NCI-H446 treated with DMSO at 0.1 percent for 48 hours (cell line): ENCODE results near the gene DHDDS.
A peak's percentile ranks its signal among the peaks of the same experiment; 100 is the strongest.

Experiments used
- DNase-seq: peaks from one replicate; lab custom pipeline; 2025; lab: John Stamatoyannopoulos, UW

The DHDDS gene

DNA sequence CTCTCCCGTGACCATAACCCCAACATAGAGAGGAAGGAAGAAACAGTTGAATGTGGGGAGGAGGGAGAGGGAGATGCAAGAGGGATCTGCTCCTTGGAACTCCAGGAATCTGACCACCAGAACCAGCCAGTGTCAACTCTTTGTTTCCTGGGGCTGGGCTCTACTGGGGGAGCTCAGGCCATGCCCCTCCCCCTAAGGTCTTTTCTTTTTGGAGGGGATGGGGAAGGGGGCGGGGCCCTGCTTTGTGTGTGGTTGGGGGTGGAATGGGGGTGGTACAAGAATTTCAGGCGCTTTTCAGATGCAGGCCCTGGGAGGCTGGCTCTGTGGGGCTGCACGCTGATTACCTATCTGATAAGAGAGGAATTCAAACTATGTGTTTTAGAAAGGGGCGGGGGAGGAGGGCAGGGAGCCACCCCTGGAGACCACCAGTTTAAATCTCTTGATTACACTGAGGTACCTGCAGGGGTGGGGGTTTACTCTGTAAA, 13.2 kb upstream of the DHDDS start:
- DNase-seq = no peak

DNA sequence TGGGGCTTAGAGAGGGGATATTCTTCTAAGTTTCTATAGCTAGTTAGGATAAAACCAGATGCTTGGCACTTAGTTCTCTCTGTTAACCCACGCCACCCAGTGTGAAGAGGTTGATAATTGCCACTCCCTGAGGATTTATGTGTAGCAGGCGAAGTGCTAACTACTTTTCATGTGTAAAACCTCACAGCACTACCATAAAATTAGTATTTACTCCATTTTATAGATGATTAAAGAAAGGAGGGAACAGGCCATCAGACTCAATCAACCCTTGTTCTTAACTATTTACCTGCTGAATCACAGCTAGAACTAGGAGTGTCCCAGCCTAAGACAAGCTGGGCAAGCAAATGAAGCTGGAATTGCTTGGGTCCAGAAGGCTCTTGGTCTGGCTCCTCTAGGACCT, 12.6 kb upstream of the DHDDS start:
- DNase-seq = no peak

DNA sequence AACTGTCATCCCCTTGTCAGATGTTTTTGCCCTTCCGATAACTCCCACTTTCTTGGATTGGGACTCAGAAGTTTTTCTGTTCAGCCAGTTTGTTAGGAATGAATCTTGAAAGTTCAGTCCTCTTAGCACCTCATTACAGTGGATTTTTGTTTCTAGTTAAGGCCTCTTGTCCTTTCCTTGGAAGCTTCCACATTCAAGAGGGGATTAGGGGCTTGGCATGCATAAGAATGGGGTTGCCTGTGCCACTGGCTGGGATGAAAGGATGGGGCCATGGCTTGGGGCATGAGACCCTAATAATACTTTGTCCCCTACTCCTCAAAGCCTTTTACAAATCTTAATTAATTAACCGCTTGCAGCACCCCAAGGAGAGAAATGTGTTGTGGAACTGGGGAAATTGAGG, 2.4 kb upstream of the DHDDS start:
- no peak for DNase-seq

DNA sequence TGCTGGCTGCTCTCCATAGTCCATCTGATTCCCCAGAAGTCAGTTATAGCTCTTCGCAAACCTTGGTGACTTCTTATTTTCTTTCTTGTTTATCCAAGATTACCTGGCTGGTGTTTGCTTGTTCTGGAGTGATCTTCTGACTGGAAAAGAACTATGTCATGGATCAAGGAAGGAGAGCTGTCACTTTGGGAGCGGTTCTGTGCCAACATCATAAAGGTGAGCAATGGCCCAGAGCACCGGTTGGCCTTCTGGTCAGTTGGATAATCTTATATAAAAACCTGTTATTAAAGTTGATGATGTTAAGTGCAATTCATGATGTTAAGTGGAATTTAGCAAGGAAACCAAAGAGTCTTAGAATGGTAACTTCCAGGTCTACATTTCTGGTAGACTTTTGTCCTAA, 672 bp downstream of the DHDDS start:
- DNase-seq = no peak

DNA sequence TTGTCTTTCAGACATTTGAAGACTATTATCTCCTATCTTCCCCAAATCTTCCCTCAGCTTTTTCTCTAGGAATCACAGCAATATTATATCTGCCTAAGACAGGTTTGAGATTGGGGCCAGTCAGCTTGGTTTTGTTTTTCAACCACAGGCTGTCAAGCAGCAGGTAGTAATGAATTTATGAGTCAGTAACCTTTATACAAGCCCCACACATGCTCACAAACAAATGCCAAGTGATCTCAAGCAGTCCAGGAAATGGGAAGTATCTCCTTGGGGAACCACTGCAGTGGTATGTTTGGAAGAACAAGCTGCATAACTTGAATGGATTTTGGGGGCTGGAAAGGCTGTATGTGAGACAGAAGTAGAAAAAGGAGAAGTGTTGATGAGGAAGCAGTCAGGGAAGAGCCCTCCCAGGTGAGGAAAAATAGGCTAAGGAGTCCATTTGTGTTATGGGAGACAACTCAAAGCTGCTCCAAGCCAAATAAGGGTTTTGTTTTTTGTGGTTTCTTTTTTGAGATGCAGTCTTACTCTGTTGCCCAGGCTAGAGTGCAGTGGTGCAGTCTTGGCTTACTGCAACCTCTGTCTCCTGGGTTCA, 2.1 kb downstream of the DHDDS start:
- no peak for DNase-seq

DNA sequence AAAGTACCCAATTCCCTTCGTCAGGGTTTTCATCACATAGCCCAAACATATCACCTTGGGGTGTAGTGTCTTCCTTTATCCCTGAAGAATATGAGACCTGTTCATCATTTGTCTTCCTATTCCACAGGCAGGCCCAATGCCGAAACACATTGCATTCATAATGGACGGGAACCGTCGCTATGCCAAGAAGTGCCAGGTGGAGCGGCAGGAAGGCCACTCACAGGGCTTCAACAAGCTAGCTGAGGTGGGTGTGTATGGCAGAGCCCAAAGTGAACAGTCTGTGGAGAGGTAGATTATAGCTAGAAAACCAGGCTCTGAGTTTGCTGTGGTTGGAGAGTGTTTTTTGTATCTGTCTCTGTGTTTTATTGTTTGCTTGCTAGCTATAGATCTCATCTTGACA, 5.9 kb downstream of the DHDDS start:
- DNase-seq = no peak

DNA sequence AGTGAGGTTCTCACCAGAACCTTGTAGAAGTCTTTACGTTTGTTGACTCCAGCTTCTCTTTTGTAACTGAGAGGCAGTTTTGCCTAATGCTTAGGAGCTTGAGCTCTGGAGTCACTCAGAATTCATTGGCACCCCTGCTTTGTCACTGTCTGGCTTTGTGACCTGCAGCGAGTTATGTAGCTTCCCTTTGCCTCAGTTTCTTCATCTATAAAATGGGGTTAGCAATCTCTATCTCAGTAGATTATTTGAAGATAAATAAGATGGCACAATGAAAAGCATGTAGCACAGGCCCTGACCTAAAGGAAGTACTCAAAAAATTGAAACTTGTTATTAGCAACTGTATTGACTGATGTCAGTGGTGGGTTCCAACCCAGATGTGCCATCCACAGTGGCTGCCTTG, 8.1 kb downstream of the DHDDS start:
- no peak for DNase-seq

DNA sequence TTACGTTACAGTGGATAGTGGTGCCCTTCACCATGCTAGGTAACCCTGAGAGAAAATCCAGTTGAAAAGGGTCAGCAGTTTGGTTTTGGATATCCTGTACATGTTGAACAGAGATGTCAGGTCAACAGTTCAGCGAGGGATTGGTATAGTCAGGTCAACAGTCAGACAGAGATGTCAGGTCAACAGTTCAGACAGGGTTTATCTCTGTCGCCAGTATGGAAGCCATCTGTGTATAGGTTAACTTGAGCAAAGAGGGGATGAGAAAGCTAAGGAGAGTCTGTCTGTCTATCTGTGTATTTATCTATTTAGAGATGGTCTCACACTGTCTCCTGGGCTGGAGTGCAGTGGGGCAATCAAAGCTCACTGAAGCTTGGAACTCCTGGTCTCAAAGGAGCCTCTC, 17.7 kb downstream of the DHDDS start:
- DNase-seq = no peak

DNA sequence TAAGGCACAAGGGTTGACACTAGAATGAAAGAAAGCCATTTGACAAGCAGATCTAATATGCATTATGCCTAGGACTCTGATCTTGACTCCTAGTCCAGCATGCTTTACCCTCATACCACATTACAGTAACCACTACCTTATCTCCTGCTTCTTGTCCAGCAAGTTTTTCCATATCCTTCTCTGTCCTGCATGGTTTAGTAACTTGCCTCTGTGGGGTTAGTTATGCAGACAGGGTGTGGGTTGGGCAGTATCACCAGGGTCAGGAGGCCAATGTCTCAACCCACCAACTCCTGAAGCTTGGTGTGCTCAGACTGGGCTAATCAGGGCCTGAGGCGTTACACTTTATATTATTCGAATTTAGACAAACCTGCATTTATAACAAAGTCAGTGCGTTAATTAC, 18.8 kb downstream of the DHDDS start:
- no peak for DNase-seq

DNA sequence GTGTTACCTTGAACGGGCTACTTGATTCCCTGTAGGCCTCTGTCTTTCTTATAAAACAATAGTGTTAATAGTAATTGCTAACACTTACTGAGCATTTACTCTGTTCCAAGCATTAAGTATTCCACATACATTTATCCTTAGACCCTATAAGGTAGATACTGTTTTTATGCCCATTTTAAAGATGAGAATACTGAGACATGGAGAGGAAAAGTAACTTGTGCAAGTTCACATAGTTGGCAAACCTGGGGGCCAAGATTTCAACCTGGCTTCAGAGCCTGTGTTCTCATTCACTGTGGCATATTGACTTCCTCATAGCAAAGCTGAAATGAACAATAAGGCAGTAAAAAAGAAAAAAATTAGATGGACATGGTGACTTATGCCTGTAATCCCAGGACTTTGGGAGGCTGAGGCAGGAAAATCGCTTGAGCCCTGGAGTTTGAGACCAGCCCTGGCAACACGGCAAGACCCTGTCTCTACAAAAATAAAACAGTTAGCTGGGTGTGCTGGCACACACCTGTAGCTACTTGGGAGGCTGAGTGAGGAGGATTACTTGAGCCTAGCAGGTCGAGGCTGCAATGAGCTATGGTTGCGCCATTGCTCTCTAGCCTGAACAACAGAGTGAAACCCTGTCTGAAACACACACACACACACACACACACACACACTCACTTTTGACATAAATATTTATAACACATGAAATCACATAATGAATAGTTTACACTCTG, 20.5 kb downstream of the DHDDS start:
- DNase-seq = no peak

DNA sequence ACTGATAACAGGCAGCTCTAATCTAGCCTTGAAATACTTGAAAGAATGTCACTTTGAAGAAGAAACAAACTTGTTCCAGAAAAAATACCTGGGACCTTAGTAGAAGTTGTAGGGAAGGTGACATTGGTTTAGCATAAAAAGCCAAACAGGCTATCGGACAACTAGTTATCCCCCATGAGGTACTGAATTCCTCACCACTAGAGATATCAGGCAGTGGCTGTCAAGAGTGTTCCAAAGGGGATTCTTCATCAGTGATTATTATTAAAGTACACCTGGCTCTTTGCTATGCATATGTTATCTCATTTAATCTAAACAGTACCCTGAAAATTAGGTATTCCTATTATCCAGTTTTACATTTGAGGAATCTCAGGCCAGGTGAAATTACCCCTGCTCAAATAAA, 27.0 kb downstream of the DHDDS start:
- no peak for DNase-seq

DNA sequence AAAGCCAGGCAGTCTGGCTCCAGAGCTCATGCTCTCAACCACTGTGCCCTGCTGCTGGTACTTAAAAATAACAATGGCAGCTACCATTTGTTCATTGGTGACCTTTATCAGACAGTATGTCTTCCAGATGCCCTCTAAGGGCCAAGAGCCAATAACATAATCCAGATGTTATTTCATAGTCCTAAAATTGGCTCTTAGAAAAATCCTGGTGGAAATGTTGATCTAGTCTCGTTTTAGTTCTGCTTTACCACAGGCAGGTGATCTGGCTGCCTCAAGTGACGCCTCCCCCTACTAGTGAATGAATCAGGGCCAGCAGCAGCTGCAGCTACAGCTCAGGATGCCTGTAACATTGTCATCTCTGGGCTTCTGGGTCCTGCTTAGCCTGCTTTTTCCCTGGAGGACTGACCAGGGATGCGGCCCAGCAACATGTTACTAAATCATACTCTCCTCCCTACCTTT, 27.5 kb downstream of the DHDDS start:
- no peak for DNase-seq

DNA sequence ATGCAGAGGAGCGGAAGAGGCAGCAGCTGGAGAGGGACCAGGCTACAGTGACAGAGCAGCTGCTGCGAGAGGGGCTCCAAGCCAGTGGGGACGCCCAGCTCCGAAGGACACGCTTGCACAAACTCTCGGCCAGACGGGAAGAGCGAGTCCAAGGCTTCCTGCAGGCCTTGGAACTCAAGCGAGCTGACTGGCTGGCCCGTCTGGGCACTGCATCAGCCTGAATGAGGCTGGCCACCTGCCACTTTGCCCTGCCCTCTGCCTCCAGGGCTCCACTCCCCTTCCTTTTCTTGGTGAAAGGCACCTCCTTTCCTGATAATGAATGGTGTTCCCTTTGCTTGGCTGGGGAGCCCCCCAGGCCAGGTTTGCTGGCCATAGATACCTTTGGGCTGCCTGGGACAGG, 36.8 kb downstream of the DHDDS start:
- DNase-seq = peak; percentile 81

DNA sequence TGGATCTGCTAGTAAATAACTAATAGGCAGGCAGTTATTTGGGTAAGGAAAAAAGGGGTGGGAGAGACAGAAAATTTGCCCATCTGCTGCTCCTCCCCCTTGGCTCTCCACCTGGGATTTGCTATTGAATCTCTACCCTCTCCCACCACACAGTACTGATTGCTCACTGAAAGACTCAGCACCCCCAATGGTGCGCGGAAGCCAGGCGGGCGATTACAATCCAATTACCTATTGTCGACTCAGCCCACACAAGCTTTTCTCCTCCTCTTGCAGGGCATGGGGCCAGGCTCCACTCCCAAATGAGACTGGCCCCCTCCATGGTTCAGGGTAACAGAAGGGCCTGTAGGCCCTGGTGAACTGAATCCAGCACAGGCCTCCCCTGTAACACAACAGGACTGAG, 37.4 kb downstream of the DHDDS start:
- peak; percentile 86 for DNase-seq

DNA sequence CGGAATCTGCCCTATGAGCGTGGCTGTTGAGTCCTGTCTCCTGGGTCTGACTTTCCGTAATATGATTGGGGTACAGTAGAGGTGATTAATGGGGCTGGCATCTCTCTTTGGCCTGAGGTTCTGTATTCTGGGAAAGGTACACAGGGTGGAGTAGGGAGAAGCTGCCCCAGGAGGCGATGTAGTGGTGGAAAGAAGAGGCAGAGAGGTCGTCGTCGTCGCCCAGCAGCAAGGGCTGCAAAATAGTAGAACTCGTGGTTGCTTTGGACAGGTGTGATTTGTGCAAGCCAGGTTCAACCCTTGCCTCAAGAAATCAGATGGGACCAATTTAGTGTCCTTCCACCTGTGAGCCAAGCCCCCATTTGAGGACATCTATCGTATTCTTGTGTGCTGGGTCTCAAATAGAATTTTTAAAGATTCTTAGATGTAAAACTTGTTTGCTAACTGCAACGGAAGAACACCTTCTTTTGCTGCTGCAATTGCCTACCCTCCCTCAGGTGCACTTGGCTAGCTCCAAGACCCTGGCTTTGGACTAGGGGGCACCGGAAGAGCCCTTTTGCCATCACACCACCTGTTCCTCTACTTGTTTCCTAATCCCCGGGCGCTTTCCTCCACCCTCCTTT, 38.9 kb downstream of the DHDDS start:
- no peak for DNase-seq

DNA sequence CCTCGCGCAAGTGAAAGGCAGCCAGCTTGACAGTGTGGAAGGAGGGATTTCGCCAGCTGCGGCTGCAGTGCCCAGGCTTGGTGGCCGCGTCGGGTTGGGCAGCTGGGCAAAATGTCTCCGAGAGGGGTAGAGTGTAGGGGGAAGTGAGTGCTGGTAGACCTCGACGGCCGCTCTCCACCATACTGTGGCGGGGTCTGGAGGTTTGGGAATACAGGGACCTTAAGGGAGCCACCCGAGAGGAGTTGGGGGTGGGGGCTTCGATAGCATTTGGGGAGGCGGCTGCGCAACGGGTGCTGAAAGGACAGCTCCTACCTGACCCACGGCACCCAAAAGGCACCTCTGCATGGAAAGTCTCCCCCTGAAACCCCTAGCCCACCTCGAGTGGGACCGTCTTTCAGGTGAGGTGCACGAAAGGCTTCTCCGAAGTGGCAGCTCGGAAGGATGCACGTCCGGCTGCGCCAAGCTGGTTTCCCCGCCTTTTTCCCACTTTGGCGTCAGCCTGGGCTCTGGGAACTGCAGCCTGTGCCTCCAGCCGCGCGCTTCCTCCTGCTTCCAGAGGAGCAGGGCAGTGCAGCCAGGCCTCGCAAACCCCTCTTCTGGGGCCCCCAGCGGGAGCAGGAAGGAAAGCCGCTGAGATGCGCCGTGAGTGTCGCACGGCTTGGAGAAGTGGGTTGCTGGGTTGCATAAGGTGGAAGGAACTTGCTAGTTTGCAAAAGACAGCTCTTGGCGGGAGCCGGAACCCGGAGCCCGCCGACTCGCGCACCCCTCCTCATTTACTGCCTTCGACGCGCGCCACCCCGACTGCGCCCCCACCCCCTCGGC, 39.6 kb downstream of the DHDDS start:
- DNase-seq = peak; percentile 88

DNA sequence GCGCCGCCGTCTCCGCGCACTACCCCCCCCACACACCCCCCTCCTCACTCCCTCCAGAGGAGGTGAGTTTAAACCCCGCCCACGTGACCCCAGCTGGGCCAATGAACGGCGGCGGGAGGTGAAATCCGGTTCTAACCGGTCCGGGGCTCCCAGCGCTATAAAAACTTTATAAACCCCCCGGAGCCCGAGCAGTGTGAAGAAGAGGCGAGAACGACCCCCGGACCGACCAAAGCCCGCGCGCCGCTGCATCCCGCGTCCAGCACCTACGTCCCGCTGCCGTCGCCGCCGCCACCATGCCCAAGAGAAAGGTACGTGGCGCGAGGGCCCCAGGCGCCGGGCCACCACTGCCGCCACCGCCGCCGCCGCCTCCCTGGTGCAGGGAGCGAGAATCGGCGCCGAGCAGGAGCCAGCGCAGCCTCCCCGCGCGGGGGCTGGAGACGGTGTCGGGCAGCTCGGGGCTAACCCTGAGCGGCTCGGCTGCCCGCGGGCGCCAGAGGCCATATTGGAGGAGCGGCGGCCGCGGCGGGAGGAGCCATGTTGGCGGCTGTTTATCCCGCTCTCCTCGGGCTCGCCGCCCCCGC, 40.3 kb downstream of the DHDDS start, which contains the start of gene HMGN2:
Gene HMGN2, plus strand, starts transcription at position 121 of the 581 bp plus-strand sequence. Its CDS starts 173 bp downstream, at position 294.
- peak; percentile 90 for DNase-seq

DNA sequence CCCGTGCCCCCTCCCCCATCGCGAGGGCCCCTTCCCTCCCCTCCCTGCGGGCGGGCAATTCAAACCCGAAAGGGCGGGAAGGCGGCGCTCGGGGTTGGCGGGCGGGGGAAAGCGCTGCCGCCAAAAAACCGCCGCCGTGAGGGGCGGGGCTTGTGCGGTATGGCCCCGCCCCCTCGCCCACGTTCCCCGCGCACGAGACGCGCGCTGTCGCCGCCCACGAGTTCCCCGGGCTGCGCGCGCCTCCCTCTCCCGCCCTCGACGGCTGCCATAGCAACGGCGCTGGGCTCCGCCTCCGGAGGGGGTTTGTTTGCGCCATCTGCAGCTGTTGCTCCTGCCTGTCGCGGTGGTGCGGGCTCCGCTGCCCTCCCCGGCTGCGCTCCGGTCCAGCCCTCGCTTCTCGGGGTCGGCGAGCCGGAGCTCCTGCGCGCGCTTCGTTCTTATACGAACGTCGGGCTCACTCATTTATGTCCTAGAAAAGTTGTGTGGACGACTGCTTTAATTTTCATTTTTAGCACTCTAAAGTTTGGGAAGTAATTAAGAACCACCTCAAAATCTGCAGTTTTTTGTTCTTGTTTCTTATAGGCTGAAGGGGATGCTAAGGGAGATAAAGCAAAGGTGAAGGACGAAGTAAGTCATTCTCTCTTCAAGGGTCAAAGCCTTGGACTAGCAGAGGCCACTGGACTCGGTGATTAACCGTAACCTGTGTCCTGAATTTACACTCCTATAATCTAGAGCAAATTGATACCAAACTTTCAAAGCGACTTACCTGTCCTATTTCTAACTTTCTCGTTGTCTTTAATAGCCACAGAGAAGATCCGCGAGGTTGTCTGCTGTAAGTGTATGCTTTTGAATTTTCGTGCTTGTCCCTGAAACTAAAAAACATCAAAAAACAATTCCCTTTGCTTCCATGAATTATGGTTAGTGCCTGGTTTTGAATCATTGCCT, 41.1 kb downstream of the DHDDS start:
- DNase-seq = peak; percentile 89

DNA sequence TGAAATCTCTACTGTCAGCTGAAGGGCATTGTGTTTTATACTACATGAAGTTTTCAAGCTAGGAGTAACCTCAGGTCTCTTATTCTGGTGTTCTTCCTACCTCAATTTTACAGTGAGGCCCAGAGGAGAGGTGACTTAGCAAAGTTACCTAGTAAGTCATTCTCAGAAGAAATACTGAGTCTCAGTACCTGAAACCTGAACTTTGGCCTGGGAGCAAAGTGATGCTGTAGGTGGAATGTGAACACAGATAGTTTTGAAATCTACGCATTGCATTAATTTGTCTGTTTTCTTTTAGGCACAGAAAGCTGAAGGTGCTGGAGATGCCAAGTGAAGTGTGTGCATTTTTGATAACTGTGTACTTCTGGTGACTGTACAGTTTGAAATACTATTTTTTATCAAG, 42.7 kb downstream of the DHDDS start:
- no peak for DNase-seq

DNA sequence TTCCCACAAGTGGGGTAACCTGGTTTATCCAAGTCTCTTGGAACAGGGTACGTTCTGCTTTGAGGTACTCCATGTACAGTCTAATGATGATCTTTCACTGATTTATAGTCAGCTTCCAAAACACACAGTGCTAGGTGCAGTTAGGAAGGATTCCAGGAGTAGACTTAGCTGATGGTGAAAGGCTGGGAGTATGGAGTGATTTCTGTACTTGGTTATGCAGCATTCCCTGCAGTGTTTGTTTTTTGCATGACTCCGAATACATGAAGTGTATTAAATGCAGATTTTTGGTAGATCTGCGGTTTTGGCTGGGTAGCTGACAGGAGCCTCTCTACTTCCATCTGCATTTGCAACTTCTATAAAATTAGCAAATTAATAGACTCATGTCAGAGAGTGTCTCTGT, 43.9 kb downstream of the DHDDS start:
- no peak for DNase-seq

DNA sequence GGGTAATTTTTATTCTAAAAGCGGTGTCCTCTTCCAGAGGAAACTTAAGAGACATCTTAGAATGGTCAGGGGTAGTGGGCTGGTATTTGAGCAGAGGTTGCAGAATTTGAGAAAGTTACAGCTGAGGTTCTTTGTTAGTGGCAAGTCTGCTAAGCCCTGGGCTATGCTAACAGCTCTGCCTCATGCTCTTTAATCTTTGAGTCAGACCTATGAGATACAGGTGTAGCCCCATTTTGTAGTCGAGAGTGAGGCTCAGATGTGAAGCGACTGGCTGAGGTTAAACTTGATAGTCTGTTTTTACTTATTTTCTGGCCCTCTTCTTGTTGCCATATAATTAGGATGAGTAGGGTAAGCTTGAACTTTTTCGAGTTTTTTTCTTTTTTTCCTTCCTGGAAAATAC, 44.8 kb downstream of the DHDDS start:
- DNase-seq = no peak
